Dedifferentiated amniotic fluid mesenchymal stem cell (primary cell): Measurements from ENCODE around the gene FSTL5.

ENCODE experiments used
- DNase-seq: peaks from one replicate; pipeline ENCODE4 v3.0.0-alpha.2; 2016; ENCODE audit errors: extremely low spot score

Gene FSTL5

DNA sequence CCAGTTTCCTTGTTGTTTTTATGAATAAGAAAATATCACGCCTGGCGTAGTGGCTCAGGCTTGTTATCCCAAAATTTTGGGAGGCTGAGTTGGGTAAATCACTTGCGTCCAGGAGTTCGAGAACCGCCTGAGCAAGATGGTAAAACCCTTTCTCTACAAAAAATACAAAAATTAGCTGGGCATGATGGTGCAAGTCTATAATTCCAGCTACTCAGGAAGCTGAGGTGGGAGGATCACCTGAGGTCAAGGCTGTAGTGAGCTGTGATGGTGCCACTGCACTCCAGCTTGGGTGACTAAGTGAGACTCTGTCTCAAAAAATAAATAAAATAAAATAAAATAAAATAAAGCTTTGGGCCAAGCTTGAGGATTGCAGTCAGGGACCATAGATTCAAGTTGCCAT lies 827.2 kb downstream of the FSTL5 start:
- no peak for DNase-seq

DNA sequence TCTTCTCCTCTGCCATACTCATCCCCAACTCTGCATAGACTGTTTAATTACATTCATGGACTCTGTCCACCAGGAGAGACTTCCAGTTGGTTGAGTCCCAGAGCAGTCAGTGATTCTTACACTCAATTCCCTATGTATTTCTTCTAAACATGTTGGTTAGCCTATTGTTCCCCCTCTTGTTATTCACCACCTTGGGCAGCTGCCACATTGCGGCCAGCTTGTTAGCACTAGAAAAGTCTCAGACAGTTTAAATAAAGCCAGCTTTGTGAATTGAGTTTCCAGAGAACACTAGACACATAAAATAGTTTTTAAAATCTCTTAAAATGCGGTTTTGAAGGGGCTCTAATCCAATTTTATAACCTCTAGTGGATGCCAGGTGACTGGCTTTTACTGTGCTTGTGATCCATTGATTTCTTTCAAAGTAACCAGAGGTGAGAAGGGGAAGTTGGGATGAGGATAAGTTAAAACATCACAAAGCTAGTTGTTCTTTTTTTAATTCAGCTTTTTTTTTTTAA lies 827.7 kb downstream of the FSTL5 start:
- DNase-seq: no peak
